ENCODE data around the gene NUDT22.
A peak's percentile ranks its signal among the peaks of the same experiment; 100 is the strongest.

DNA sequence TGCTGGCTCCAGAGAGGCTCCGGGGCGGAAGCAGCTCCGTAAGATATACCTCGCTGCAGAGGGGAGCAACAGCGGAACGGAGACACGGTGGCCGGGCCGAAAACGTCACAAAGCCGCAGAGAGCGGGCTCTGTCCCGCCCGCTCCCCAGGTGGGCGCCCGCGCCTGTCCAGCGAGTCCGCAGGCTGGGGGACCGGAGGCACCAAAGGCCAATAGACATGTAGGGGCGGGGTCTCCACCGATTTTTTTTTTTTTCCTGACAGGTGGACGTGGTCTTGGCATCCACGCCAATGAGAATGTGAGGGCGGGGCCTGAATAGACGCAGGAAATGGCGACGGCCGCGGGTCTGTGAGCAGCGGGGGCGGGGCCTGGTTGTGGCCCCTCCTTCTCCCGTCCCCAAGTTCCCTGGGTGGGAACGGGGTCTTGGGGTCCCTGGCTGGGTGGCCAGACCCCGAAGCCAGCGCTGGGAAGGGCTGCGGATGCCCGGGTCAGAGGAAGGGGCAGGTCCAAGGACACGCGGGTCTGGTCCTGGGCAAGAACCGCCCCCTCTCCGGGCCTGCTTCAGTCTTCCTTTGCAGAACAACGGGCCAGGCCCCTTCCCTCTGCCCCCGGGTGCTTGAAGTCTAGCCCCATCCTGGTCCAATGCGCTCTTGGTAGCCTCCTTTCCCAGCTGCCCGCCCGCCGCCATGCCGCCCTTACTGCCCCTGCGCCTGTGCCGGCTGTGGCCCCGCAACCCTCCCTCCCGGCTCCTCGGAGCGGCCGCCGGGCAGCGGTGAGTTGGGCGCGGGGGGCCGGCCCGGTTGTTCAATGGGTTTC, 4.3 kb downstream of the NUDT22 start, which contains the start of gene DNAJC4:
- no peak for TF ChIP-seq CTCF (conservative IDR thresholded peaks at IDR 0.05; ENCODE audit: low read depth, low read length)
- no peak for TF ChIP-seq POLR2A (IDR thresholded peaks at IDR 0.05; ENCODE audit: low read depth, low read length)
- TF ChIP-seq RFX5 (IDR thresholded peaks at IDR 0.05; ENCODE audit: low read depth, low read length), result no peak
- TF ChIP-seq ELK1 (IDR thresholded peaks at IDR 0.05; ENCODE audit: borderline replicate concordance, low read depth, low read length), result no peak
- 0 out of 2 replicates have a peak, but pooled peaks have one; percentile 32 for TF ChIP-seq MXI1 (IDR thresholded peaks at IDR 0.05; ENCODE audit: borderline replicate concordance, low read depth, low read length)
- TF ChIP-seq USF2 (IDR thresholded peaks at IDR 0.05; ENCODE audit: low read depth, low read length), result no peak
- TF ChIP-seq RAD21 (IDR thresholded peaks at IDR 0.05; ENCODE audit: low read length), result no peak
- TF ChIP-seq BHLHE40 (IDR thresholded peaks at IDR 0.05; ENCODE audit: low read depth, low read length), result no peak
- TF ChIP-seq FOS (IDR thresholded peaks at IDR 0.05; ENCODE audit: low read depth, low read length), result no peak

Measured in IMR-90 (cell line).